Activated CD4-positive, alpha-beta T cell treated with anti-CD3 and anti-CD28 coated beads, Interleukin-2, Interleukin-4, amounts not matched to agents 100 ng/mL and 50 ng/mL, durations not matched to agents 16 hours and 8 hours (primary cell): ENCODE results near the gene RPTOR.

Experiments
- DNase-seq: peaks from one replicate; pipeline ENCODE4 v3.0.0-alpha.2; 2020; ENCODE audit warnings: low spot score

Gene RPTOR

GRCh38 chr17:80592243-80592642 is 47.6 kb downstream of the RPTOR start:
- DNase-seq: no peak

GRCh38 chr17:80593181-80593580 is 48.5 kb downstream of the RPTOR start:
- no peak for DNase-seq

GRCh38 chr17:80594431-80595269 is 50.0 kb downstream of the RPTOR start:
- DNase-seq: no peak

GRCh38 chr17:80596760-80597608 is 52.3 kb downstream of the RPTOR start:
- DNase-seq: peak; percentile 50

- no peak for DNase-seq
Measured at GRCh38 chr17:80598813-80599545, 54.3 kb downstream of the RPTOR start.

GRCh38 chr17:80599546-80600305 is 55.1 kb downstream of the RPTOR start:
- no peak for DNase-seq

GRCh38 chr17:80601146-80601545 is 56.5 kb downstream of the RPTOR start:
- DNase-seq: no peak

GRCh38 chr17:80603396-80603795 is 58.8 kb downstream of the RPTOR start:
- no peak for DNase-seq

- DNase-seq: no peak
Measured at GRCh38 chr17:80604009-80604669, 59.5 kb downstream of the RPTOR start.

GRCh38 chr17:80604670-80605010 is 60.0 kb downstream of the RPTOR start:
- no peak for DNase-seq

- DNase-seq: peak; percentile 91
Measured at GRCh38 chr17:80605326-80606066, 60.9 kb downstream of the RPTOR start.

GRCh38 chr17:80608326-80608725 is 63.7 kb downstream of the RPTOR start:
- no peak for DNase-seq

- DNase-seq: no peak
Measured at GRCh38 chr17:80609757-80610156, 65.1 kb downstream of the RPTOR start.

- DNase-seq: no peak
Measured at GRCh38 chr17:80611816-80612215, 67.2 kb downstream of the RPTOR start.

- DNase-seq: no peak
Measured at GRCh38 chr17:80612997-80613731, 68.5 kb downstream of the RPTOR start.

GRCh38 chr17:80613732-80614071 is 69.1 kb downstream of the RPTOR start:
- no peak for DNase-seq

- DNase-seq: no peak
Measured at GRCh38 chr17:80614332-80615047, 69.9 kb downstream of the RPTOR start.

- DNase-seq: no peak
Measured at GRCh38 chr17:80615376-80615775, 70.7 kb downstream of the RPTOR start.

GRCh38 chr17:80616705-80617104 is 72.1 kb downstream of the RPTOR start:
- DNase-seq: no peak
